ENCODE results near the gene PLS3.
"Not testable (repeated sequence)": the region's sequence is repeated elsewhere in the genome, so short reads cannot be mapped to it uniquely, and the experiment has no call there.

PLS3 gene

GRCh38 chrX:115642895-115643530 lies 82.0 kb downstream of the PLS3 start:
- peaks cover 77% of the 10 kb centered on the region for H3K36me3 ChIP-seq (ENCODE audit: low read depth)
- TF ChIP-seq CTCF (IDR thresholded peaks at IDR 0.05; ENCODE audit: poor library complexity, severe bottlenecking) = peak; percentile 77
- no peak for ATAC-seq (ENCODE audit: low read depth)
- no peak for DNase-seq (ENCODE audit: low spot score)
- H3K27me3 ChIP-seq (ENCODE audit: insufficient read depth, poor library complexity, severe bottlenecking) = no peaks in the 10 kb centered on the region
- H3K4me1 ChIP-seq (ENCODE audit: insufficient read depth, poor library complexity, severe bottlenecking) = no peaks in the 10 kb centered on the region
- no peak overlapping the region for H3K4me3 ChIP-seq (ENCODE audit: severe bottlenecking)
- peak overlapping the region; percentile 5 for H3K27ac ChIP-seq (ENCODE audit: poor library complexity, severe bottlenecking)
- H3K9me3 ChIP-seq (ENCODE audit: severe bottlenecking) = no peaks in the 10 kb centered on the region

GRCh38 chrX:115644397-115644796 lies 83.4 kb downstream of the PLS3 start:
- not testable (repeated sequence) for H3K27ac ChIP-seq (ENCODE audit: poor library complexity, severe bottlenecking); ATAC-seq (ENCODE audit: low read depth); H3K27me3 ChIP-seq (ENCODE audit: insufficient read depth, poor library complexity, severe bottlenecking); H3K4me3 ChIP-seq (ENCODE audit: severe bottlenecking); H3K9me3 ChIP-seq (ENCODE audit: severe bottlenecking); DNase-seq (ENCODE audit: low spot score); H3K4me1 ChIP-seq (ENCODE audit: insufficient read depth, poor library complexity, severe bottlenecking)
- peaks cover 85% of the 10 kb centered on the region for H3K36me3 ChIP-seq (ENCODE audit: low read depth)

- no peaks in the 10 kb centered on the region for H3K9me3 ChIP-seq (ENCODE audit: severe bottlenecking)
- no peak for TF ChIP-seq CTCF (IDR thresholded peaks at IDR 0.05; ENCODE audit: poor library complexity, severe bottlenecking)
- H3K4me3 ChIP-seq (ENCODE audit: severe bottlenecking) = no peak overlapping the region
- H3K27me3 ChIP-seq (ENCODE audit: insufficient read depth, poor library complexity, severe bottlenecking) = no peaks in the 10 kb centered on the region
- H3K4me1 ChIP-seq (ENCODE audit: insufficient read depth, poor library complexity, severe bottlenecking) = peaks cover 11% of the 10 kb centered on the region
- DNase-seq (ENCODE audit: low spot score) = no peak
- peak; percentile 71 for ATAC-seq (ENCODE audit: low read depth)
- peak overlapping the region; percentile 19 for H3K27ac ChIP-seq (ENCODE audit: poor library complexity, severe bottlenecking)
- peaks cover 69% of the 10 kb centered on the region for H3K36me3 ChIP-seq (ENCODE audit: low read depth)
Measured at GRCh38 chrX:115649461-115650063, 88.6 kb downstream of the PLS3 start.

- H3K27ac ChIP-seq (ENCODE audit: poor library complexity, severe bottlenecking) = no peak overlapping the region
- ATAC-seq (ENCODE audit: low read depth) = no peak
- DNase-seq (ENCODE audit: low spot score) = no peak
- no peaks in the 10 kb centered on the region for H3K27me3 ChIP-seq (ENCODE audit: insufficient read depth, poor library complexity, severe bottlenecking)
- H3K36me3 ChIP-seq (ENCODE audit: low read depth) = peaks cover 62% of the 10 kb centered on the region
- no peak overlapping the region for H3K4me3 ChIP-seq (ENCODE audit: severe bottlenecking)
- H3K9me3 ChIP-seq (ENCODE audit: severe bottlenecking) = no peaks in the 10 kb centered on the region
- no peak for TF ChIP-seq CTCF (IDR thresholded peaks at IDR 0.05; ENCODE audit: poor library complexity, severe bottlenecking)
- H3K4me1 ChIP-seq (ENCODE audit: insufficient read depth, poor library complexity, severe bottlenecking) = peaks cover 11% of the 10 kb centered on the region
Measured at GRCh38 chrX:115650449-115650848, 89.5 kb downstream of the PLS3 start.

GRCh38 chrX:115650916-115651315 lies 89.9 kb downstream of the PLS3 start:
- no peak for DNase-seq (ENCODE audit: low spot score)
- Histone ChIP-seq H3K27me3 (ENCODE audit: insufficient read depth, poor library complexity, severe bottlenecking) (no peaks in the 10 kb centered on the region), H3K27ac (ENCODE audit: poor library complexity, severe bottlenecking) (no peak overlapping the region), H3K4me1 (ENCODE audit: insufficient read depth, poor library complexity, severe bottlenecking) (peaks cover 11% of the 10 kb centered on the region), H3K36me3 (ENCODE audit: low read depth) (peaks cover 57% of the 10 kb centered on the region), H3K4me3 (ENCODE audit: severe bottlenecking) (no peak overlapping the region), H3K9me3 (ENCODE audit: severe bottlenecking) (no peaks in the 10 kb centered on the region)
- peak; percentile 66; the same call in 2 of the 3 replicates for ATAC-seq (ENCODE audit: low read depth)
- peak; percentile 62 for TF ChIP-seq CTCF (IDR thresholded peaks at IDR 0.05; ENCODE audit: poor library complexity, severe bottlenecking)
